GM19023 (cell line): Measurements from ENCODE around the gene GHR.

Source experiments
- ATAC-seq: cut with Tn5 transposase; IDR thresholded peaks from one replicate; pipeline ENCODE4 v1.9.1; 2021; ENCODE audit warnings: mild to moderate bottlenecking, moderate library complexity; ENCODE audit not compliant: unreplicated experiment

Gene GHR

GRCh38 chr5:42515504-42515903 is 92.3 kb downstream of the GHR start:
- no peak for ATAC-seq

DNA sequence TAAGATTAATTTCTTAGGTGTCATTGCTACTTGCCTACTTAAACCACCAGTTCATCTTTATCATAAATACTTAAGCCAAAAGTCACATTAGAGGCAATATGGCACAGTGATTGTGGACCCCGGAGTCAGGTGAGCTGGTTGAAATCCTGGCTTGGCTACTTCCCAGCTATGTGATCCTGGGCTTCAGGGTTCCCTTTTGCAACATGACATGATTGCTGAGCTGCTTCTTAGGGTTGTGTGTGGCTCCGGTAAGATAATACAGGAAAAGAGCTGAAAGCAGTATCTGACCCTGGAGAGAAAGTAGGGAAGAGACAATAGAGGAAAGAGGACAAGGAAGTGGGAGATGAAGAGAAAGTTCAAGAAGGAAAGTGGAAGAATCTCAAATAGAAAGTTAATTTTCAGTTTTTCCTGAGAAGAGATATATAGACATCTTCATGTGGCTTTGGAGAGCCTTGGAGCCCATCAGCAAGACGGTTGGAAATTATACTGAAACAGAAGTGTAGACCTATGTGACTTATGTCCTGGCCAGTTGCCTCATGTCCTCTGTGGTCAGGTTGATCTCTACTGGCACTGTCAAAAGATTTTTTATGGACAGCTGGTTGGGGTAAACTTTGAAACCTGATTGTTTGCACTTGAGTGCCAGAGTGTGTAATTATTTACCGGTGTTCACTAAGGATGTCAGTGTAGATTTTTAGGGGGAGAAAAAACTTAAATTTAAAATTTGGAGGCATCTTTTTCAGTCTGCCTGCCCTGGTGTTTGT is 93.2 kb downstream of the GHR start:
- ATAC-seq, result no peak

DNA sequence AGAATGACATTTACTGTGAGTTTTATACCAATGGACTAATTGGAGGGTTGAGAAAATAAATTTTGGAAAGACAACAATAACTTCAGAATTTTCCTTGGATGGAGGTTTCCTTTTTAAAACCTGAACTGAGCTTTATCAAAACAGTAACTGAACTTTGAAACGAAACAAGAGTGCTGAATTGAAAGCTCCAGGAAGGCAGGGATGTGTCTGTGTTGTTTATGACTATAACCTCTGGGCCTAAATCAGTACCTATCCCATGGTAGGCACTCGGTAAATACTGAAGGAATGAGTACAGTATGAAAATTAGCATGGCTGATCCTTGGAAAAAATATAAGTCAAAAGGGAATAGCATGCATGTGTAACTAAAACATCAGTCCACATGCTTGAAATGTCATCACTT is 93.9 kb downstream of the GHR start:
- no peak for ATAC-seq

- no peak for ATAC-seq
These were observed 95.5 kb downstream of the GHR start for GRCh38 chr5:42518595-42519221.

DNA sequence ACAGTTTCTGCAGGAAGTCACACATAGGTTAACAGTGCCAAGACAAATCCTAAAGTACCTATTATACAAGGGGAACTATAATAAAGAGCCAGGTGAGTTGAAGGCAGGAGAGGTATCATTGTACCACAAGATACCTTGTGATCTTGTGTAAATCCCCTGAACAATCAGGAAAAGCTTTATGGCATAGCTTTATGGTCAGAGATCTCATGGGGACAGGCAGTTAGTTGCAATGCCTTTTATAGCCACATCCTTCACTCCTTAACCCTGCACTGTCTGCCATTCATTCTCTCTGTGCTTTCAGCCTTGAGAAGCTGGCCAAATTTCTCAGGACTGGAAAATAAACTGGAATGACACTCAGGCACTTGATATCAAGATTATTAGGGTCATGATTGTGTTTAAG is 97.0 kb downstream of the GHR start:
- no peak for ATAC-seq

- ATAC-seq, result no peak
These were observed 97.7 kb downstream of the GHR start for GRCh38 chr5:42520957-42521356.

DNA sequence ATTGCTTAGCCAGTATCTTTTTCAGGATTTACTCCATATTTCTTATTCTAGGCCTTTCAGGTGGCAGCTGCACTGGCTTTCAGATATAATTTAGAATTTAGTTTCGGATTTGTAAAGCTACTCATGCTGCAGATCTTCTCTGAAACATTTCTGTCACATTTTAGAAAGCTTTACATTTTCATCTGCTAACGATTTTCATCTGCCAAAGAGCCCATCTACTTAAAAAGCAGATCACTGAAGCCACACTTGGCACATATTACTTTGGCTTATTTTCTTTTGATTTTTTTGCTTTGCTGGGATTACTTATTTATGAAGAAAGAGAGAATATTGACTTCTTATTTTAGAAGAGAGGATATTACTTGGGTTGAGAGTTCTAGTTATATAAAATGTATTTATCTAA is 98.2 kb downstream of the GHR start:
- no peak for ATAC-seq

GRCh38 chr5:42522783-42523182 is 99.5 kb downstream of the GHR start:
- no peak for ATAC-seq

- ATAC-seq, result no peak
These were observed 102.9 kb downstream of the GHR start for GRCh38 chr5:42526179-42526578.

DNA sequence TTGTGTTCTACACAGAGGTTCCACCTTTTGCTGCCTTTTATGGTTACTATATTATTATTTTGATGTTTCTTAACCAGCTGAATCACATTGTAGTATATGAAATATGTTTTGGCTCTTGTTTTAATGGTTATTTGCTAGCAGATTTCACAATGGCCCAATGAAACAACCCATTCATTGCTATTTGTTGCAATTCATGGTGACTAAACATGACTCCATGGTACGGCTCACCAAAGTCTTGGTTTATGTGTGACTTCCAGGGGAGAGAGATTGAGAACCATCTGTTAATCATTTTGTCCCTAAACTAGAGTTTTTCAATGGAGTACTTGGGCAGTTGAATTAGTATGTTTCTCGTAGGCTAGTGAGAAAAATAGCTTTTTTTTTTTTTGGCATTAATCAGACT is 108.4 kb downstream of the GHR start:
- no peak for ATAC-seq

DNA sequence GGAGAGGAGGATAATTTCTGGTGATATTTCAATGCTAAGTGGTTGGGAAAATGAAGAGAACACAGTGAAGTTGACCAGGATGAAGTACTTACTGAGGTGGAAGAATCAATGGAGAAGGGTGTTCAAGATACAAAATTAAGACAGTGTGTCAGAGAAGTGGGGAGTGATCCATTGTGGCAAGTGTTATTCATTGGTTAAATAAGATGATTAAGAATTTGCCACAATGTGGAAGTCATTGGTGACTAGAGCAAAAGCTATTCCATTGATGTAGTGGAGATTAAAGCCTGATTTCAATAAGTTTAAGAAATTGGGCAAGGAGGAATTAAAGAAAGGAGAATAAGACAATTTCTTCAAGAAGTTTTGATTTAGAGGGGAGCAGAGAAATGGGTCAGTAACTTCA is 118.9 kb downstream of the GHR start:
- ATAC-seq, result no peak

GRCh38 chr5:42543774-42544173 is 120.5 kb downstream of the GHR start:
- ATAC-seq, result no peak

DNA sequence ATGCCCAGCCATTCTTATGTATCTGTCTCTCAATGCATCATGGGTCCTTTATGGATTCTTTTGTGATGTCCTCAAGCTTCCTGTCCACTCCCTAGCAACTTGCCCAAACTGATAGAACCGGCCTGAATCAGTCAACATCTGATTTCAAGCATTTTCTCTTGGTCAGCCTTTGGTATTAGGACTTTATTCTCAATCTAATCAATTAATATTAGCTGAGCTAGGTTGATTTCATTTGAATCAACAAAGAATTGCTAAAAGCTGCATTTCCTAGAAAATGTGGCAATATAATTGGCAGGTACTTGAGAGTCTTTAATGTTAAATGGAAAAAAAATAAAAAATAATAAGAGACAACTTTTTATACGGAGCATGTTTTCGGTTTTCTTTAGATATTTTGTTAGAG is 121.8 kb downstream of the GHR start:
- ATAC-seq, result no peak

- ATAC-seq, result no peak
These were observed 123.9 kb downstream of the GHR start for GRCh38 chr5:42547141-42547540.

- no peak for ATAC-seq
These were observed 124.7 kb downstream of the GHR start for GRCh38 chr5:42547894-42548293.

- ATAC-seq, result no peak
These were observed 129.4 kb downstream of the GHR start for GRCh38 chr5:42552597-42552996.

- ATAC-seq, result no peak
These were observed 130.2 kb downstream of the GHR start for GRCh38 chr5:42553461-42553860.

GRCh38 chr5:42555010-42555409 is 131.8 kb downstream of the GHR start:
- no peak for ATAC-seq

GRCh38 chr5:42555797-42556196 is 132.6 kb downstream of the GHR start:
- no peak for ATAC-seq

- ATAC-seq, result no peak
These were observed 134.4 kb downstream of the GHR start for GRCh38 chr5:42557689-42558088.

DNA sequence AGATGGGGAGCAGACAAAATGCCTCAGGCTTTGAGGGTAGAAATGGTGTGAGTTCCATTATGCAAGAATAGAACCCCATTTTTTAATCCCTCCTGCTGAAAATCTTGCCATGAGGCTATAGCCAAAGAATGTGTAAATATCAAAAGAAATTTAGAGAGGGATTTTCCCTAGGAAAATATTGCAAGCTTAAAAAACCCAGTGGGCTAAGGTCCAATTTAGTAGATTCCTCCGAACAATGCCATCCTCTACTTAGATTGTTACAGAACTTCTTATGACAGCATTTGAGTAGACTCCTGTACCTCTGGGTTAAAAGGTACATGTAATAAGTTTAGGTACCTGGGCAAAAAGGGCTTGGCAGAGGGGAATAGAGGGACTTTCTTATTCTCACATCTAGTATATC is 138.4 kb downstream of the GHR start:
- ATAC-seq, result no peak

DNA sequence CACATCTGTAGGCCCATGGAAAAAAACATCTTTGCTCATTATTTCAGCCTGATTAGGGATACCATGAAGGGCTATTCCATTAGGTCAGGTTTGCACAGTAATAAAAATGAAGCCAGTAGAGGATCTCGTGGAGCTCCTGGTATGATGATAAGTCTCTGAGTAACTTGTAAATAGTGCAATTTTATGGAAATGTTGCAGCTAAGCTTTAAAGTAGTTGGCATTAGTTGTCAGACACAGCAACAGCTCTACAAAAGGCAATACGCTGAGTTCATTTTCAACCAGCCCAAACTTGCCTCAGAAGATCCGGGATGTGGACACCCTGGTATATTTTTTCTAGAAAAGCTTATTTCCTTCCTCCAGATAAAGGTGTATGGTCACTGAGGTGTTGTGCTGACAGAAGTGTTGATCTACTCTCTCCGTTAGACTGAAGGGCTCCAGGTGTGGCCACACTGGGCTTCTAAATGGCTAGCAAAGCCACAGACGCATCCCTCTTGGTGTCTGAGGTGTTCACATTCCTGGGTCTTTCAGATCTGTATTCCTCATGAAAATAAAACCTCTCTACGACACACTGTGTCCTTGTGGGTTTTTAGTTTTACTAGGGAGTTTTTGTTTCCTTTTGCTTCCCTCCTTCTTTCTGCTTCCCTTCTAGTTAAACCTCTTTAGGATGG is 141.6 kb downstream of the GHR start:
- no peak for ATAC-seq
